ENCODE data around the gene MYO6.

DNA sequence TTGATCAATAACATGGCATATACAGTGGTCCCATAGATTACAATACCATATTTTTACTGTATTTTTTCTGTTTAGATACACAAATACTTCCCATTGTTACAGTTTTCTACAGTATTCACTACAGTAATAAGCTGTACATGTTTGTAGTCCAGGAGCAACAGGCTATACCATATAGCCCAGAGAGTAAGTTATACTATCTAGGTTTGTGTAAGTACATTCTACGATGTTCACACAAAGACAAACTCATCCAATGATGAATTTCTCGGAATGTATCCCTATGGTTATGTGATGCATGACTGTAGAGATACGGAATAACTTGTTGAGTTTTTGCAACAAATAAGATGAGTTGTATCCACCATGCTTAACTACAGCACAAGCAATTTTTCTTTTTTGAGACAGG lies 3.6 kb upstream of the MYO6 start:
- TF ChIP-seq EZH2 (IDR thresholded peaks at IDR 0.05) (no peak), POLR2AphosphoS5 (IDR thresholded peaks at IDR 0.05; ENCODE audit: borderline replicate concordance, low read depth, low read length) (no peak)

Data from SK-N-MC (cell line).